ENCODE measurements around the gene TBC1D8B.

Gene TBC1D8B

DNA sequence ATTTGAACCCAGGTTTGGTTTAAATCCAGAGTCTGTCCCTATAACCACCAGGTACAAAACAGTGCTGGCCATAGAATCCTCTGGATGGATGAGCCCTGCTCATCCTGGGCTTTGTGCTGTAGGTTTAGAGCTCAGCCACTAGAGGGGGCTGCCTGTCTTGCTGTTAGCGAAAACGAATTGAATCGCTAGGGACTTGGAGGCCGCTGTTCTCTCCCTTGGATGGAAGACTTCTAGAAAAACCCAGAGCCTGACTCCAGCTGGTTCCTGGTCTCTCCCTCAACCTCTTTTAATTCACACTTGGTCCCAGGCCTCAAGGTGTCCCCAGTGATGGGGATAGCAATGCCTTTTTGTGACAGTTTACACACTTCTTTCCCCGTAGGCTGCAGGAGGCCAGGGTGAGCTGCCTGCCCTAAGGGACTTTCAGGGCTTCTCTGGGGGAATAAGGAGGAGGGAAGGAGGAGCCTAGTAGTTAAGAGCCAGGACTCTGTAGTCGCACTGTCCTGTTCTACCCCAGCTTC is 92.0 kb downstream of the TBC1D8B start:
- peak overlapping the region; percentile 19 for H3K27ac ChIP-seq

GRCh38 chrX:106894978-106895452 is 92.5 kb downstream of the TBC1D8B start:
- Histone ChIP-seq H3K27me3 (replicated peaks) (no peaks in the 10 kb centered on the region), H3K4me3 (ENCODE audit: low read depth, low read length) (no peak overlapping the region), H3K27ac (peak overlapping the region; percentile 19), H3K36me3 (replicated peaks) (no peaks in the 10 kb centered on the region)
- DNase-seq: peak; percentile 56
- in situ Hi-C loops (cut with HindIII; ENCODE audit: low pct_ligation_motif_present, low sequenced_read_pairs): no loop called here
- no peak for TF ChIP-seq CTCF (IDR thresholded peaks at IDR 0.05; ENCODE audit: low read depth, low read length, missing control alignments)

More for the DNA sequence above, 92.0 kb downstream of the TBC1D8B start:
- peak; percentile 60 for DNase-seq
- in situ Hi-C loops (cut with HindIII; ENCODE audit: low pct_ligation_motif_present, low sequenced_read_pairs): no loop called here
- Histone ChIP-seq H3K36me3 (replicated peaks) (no peaks in the 10 kb centered on the region), H3K4me3 (ENCODE audit: low read depth, low read length) (no peak overlapping the region), H3K27me3 (replicated peaks) (no peaks in the 10 kb centered on the region)
- peak; percentile 88 for TF ChIP-seq CTCF (IDR thresholded peaks at IDR 0.05; ENCODE audit: low read depth, low read length, missing control alignments)

DNA sequence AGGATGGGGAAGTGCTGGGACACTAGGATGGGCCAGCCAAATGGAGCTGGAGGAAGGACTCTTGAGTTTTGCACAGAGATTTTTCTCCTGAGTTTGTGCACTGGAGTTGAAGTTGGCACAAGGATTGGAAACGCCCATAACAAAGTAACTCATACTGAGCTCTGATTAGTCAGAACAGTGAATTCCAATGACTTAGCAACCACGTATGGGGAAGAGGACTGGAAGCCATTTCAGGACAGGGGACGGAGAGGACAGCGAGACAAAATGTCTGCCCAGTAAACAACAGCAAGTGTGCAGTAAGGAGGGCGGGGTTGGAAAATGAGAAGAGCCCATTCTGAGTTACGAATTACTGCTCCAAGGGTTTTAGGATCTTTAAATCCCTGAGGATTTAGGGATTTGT is 94.8 kb downstream of the TBC1D8B start:
- Histone ChIP-seq H3K27me3 (replicated peaks) (no peaks in the 10 kb centered on the region), H3K36me3 (replicated peaks) (no peaks in the 10 kb centered on the region), H3K27ac (no peak overlapping the region), H3K4me3 (ENCODE audit: low read depth, low read length) (no peak overlapping the region)
- in situ Hi-C loops (cut with HindIII; ENCODE audit: low pct_ligation_motif_present, low sequenced_read_pairs): no loop called here
- TF ChIP-seq CTCF (IDR thresholded peaks at IDR 0.05; ENCODE audit: low read depth, low read length, missing control alignments): no peak
- DNase-seq: peak; percentile 9

GRCh38 chrX:106898462-106898861 is 96.0 kb downstream of the TBC1D8B start:
- Histone ChIP-seq H3K36me3 (replicated peaks) (no peaks in the 10 kb centered on the region), H3K27me3 (replicated peaks) (no peaks in the 10 kb centered on the region), H3K4me3 (ENCODE audit: low read depth, low read length) (no peak overlapping the region), H3K27ac (no peak overlapping the region)
- TF ChIP-seq CTCF (IDR thresholded peaks at IDR 0.05; ENCODE audit: low read depth, low read length, missing control alignments): peak; percentile 53
- in situ Hi-C loops (cut with HindIII; ENCODE audit: low pct_ligation_motif_present, low sequenced_read_pairs): no loop called here
- peak; percentile 42 for DNase-seq

GRCh38 chrX:106899276-106899675 is 96.8 kb downstream of the TBC1D8B start:
- in situ Hi-C loops (cut with HindIII; ENCODE audit: low pct_ligation_motif_present, low sequenced_read_pairs): no loop called here
- no peak overlapping the region for H3K4me3 ChIP-seq (ENCODE audit: low read depth, low read length)
- H3K36me3 ChIP-seq (replicated peaks): no peaks in the 10 kb centered on the region
- no peak overlapping the region for H3K27ac ChIP-seq
- DNase-seq: no peak
- no peak for TF ChIP-seq CTCF (IDR thresholded peaks at IDR 0.05; ENCODE audit: low read depth, low read length, missing control alignments)
- no peaks in the 10 kb centered on the region for H3K27me3 ChIP-seq (replicated peaks)

DNA sequence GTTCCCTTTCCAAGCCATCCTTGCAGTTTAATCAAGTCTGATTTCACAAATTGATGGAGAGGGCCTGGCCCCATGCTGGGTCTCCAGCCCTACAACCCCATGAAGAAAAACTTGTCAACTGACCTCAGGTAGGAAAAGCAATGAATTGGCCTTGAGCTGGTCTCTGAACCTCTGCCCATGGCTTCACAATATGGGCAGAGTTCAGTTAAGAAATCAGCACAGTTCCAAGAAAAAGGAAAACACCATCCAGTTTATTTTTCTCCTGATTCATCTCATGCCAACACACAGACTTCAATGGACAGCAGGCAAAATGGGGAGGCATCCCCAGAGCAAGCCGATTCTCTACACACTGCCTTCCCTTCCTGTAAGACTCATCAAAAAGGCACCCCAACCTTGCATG is 97.4 kb downstream of the TBC1D8B start:
- Histone ChIP-seq H3K4me3 (ENCODE audit: low read depth, low read length) (no peak overlapping the region), H3K27ac (no peak overlapping the region), H3K36me3 (replicated peaks) (no peaks in the 10 kb centered on the region), H3K27me3 (replicated peaks) (no peaks in the 10 kb centered on the region)
- TF ChIP-seq CTCF (IDR thresholded peaks at IDR 0.05; ENCODE audit: low read depth, low read length, missing control alignments): no peak
- no peak for DNase-seq
- in situ Hi-C loops (cut with HindIII; ENCODE audit: low pct_ligation_motif_present, low sequenced_read_pairs): no loop called here
